SU-DHL-6 (cell line): ENCODE measurements around the gene MAP2K3.
"Not testable (repeated sequence)": the region's sequence is repeated elsewhere in the genome, so short reads cannot be mapped to it uniquely, and the experiment has no call there.

Experiments
- H2AFZ ChIP-seq: fragments of 200-600 bp; sonication (generic); 2 replicates; pipeline ENCODE4 v1.6.1; 2014; ENCODE audit warnings: low read depth, mild to moderate bottlenecking, moderate library complexity, mixed read lengths, antibody characterized with exemption, low read length; ENCODE audit not compliant: severe bottlenecking
- H3F3A ChIP-seq: fragments of 200-600 bp; shearing (Covaris generic); 2 replicates; pipeline ENCODE4 v1.6.0; 2016; ENCODE audit warnings: antibody characterized with exemption, mild to moderate bottlenecking; ENCODE audit not compliant: insufficient read depth
- H3K27ac ChIP-seq: fragments of 200-600 bp; sonication (generic); 2 replicates; pipeline ENCODE4 v1.5.1; 2016; ENCODE audit warnings: low read depth, mild to moderate bottlenecking, low read length, moderate library complexity, mixed read lengths
- H3K27me3 ChIP-seq: fragments of 200-600 bp; sonication (generic), shearing (Covaris generic); 2 replicates; pipeline ENCODE4 v1.6.0; 2014; ENCODE audit warnings: mild to moderate bottlenecking, low read length
- H3K36me3 ChIP-seq: fragments of 200-600 bp; sonication (generic); 2 replicates; pipeline ENCODE4 v1.6.1; 2014; ENCODE audit warnings: mild to moderate bottlenecking, low read length, mixed read lengths
- H3K4me2 ChIP-seq: fragments of 300-600, 200-600 bp; shearing (Covaris generic), sonication (generic); 2 replicates; pipeline ENCODE4 v1.6.0; 2014; ENCODE audit warnings: low read length, low read depth, mild to moderate bottlenecking; ENCODE audit not compliant: poor library complexity, severe bottlenecking
- H3K4me3 ChIP-seq: fragments of 200-600 bp; sonication (generic); 2 replicates; pipeline ENCODE4 v1.5.1; 2014; ENCODE audit warnings: antibody characterized with exemption, low read length, mild to moderate bottlenecking, mixed read lengths; ENCODE audit not compliant: insufficient read depth, poor library complexity, severe bottlenecking
- H3K79me2 ChIP-seq: fragments of 200-600 bp; sonication (generic); 2 replicates; pipeline ENCODE4 v1.6.1; 2014; ENCODE audit warnings: mild to moderate bottlenecking, low read length, moderate library complexity; ENCODE audit not compliant: insufficient read depth
- H3K9ac ChIP-seq: fragments of 200-600 bp; sonication (generic); 2 replicates; pipeline ENCODE4 v1.7.0; 2014; ENCODE audit warnings: mild to moderate bottlenecking, low read length
- H3K9me2 ChIP-seq: fragments of 200-600 bp; sonication (generic); replicated peaks from 2 replicates; pipeline ENCODE4 v1.6.1; 2014; ENCODE audit warnings: low read length; ENCODE audit not compliant: insufficient read depth
- H3K9me3 ChIP-seq: fragments of 200-600 bp; sonication (generic); 2 replicates; pipeline ENCODE4 v1.6.1; 2014; ENCODE audit warnings: low read length, mixed read lengths; ENCODE audit not compliant: insufficient read depth
- H4K20me1 ChIP-seq: fragments of 200-600 bp; sonication (generic); 2 replicates; pipeline ENCODE4 v1.6.1; 2014; ENCODE audit warnings: low read depth, mild to moderate bottlenecking, antibody characterized with exemption, low read length, moderate library complexity, mixed read lengths

MAP2K3 gene

DNA sequence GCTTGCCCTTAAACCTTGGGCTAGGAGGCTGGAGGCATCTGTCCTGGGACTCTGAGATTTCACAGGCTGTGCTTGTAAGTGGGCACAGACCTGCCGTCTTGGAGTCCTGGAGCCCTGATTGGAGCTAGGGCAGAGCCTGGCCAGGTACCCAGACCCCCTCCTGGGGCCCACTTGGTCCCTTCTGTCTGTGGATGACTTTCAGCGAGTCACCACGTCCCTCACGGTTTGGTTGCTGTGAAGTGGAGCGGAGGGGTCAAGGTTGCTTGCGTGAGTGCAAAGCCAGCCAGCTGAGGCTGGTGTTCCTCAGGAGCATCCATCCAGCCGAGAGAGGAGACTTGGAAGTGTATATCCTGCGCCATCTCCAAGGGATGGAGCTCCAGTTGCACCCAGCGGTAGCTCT lies 36.5 kb downstream of the MAP2K3 start:
- not testable (repeated sequence) for H3K27me3 ChIP-seq, H3K4me2 ChIP-seq, H3K27ac ChIP-seq, H3K9me3 ChIP-seq, H3K9ac ChIP-seq, H3K9me2 ChIP-seq, H3K36me3 ChIP-seq, H4K20me1 ChIP-seq, H3K79me2 ChIP-seq, H3F3A ChIP-seq, H3K4me3 ChIP-seq, H2AFZ ChIP-seq

DNA sequence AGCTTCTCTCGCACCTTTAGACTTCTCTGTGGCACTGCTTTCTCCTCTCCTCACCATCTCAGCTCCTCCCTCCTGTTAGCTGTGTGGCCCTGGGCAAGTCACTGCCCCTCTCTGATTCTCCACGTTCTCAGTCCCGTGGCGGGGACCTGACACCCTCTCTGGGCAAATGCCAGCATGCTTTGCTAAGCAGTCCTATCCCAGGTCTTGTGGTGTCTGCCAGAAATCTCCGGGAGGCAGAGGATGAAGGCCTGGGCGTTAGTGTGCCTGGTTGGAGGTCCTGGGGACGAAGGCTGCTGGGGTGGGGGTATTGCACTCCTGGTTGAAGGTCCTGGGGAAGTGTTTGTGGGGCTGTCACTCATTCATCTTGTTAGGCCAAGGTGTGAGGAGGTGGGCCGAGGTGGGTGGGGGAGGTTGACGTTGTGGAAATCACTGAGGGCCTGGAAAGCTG lies 37.3 kb downstream of the MAP2K3 start:
- H3K27me3 ChIP-seq, H3K4me2 ChIP-seq, H3K27ac ChIP-seq, H2AFZ ChIP-seq, H3K9me2 ChIP-seq, H3F3A ChIP-seq, H3K9ac ChIP-seq, H3K9me3 ChIP-seq, H3K79me2 ChIP-seq, H4K20me1 ChIP-seq, H3K36me3 ChIP-seq, H3K4me3 ChIP-seq: not testable (repeated sequence)

DNA sequence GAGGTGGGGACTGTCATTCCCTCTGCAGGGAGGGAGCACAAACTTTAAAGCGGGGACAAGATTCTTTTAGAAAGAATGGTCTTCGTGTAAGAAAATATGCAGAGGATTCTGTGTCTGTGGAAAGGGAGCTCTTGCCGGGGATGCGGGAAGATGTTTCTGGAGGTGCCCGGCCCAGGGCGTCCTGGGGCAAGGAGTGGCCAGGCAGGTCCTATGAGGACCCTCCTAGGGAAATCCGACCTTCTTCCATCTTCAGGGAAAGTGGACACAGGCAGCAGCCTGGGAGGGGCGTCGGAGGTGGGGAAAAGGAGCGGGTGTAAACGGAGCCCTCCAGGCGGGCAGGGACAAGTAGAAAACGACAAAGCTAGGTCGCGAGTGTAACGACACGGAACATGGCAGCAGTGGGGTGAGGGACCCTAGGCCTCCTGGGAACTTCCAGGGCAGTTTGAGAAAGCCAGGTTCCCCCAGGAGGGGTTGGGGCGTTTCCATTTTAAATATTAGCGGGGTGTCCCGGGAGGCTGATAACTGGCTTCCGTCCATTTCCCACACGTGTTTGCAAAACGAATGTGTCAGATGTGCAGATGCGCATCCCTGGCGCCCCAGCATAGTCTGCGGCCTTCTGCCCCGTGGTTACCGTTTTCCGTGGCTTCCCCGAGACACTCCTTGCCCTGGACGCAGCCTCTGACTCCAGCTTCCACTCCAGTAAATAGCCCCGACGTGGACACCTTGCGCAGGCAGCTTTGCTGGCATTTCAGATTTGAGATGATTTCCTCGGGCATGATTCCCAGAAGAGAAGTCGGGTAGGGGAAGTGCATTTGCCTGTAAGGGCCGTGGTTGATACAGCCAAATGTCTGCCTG lies 39.0 kb downstream of the MAP2K3 start:
- H3K27me3 ChIP-seq, H2AFZ ChIP-seq, H3K79me2 ChIP-seq, H3K9me3 ChIP-seq, H3F3A ChIP-seq, H3K36me3 ChIP-seq, H3K9me2 ChIP-seq, H3K27ac ChIP-seq, H4K20me1 ChIP-seq: not testable (repeated sequence)
- Histone ChIP-seq H3K9ac (0 out of 2 replicates have a peak overlapping the region, but pooled peaks have one; percentile 39), H3K4me2 (peak overlapping the region; percentile 51), H3K4me3 (peak overlapping the region; percentile 53)

DNA sequence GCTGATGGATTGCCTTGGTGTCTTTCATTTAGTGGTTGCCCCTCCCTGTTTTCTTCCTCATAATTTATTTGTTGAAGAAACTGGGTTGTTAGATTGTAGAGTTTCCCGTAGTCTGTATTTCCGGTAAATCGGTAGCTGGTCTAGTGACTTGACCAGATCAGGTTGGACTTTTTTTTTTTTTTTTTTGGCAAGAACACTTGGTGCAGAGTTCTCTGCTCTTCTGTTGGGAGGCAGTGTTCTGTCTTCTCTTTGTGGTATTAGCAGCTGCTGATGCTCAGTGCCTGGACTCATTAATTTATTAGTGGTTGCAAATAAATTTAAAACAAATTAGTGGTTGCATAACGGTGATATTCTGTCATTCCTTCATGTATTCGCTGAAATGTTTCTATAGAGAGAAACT lies 40.2 kb downstream of the MAP2K3 start:
- H4K20me1 ChIP-seq, H3K27ac ChIP-seq, H2AFZ ChIP-seq, H3K36me3 ChIP-seq, H3K9me3 ChIP-seq, H3K79me2 ChIP-seq, H3K4me2 ChIP-seq, H3K9ac ChIP-seq, H3K9me2 ChIP-seq, H3K27me3 ChIP-seq, H3F3A ChIP-seq, H3K4me3 ChIP-seq: not testable (repeated sequence)

DNA sequence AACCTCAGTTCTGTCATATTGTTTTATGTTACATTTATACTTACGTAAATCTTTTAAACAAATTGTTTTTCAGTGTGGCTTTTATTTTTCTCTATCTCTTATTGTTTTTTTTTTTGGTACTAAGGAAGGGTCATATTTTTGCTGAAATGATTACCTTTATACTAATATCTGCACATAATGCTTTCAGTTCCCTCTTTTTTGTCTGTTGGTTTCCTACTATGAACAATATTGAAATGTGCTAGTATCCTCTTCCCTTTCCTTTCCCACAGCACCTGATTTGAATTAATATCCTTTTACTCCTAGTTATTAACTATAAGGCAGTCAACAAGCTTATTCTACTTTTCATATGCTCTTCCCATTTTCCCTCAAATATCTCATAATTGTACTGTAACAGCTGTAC lies 43.4 kb downstream of the MAP2K3 start:
- H3K4me2 ChIP-seq, result not testable (repeated sequence)

DNA sequence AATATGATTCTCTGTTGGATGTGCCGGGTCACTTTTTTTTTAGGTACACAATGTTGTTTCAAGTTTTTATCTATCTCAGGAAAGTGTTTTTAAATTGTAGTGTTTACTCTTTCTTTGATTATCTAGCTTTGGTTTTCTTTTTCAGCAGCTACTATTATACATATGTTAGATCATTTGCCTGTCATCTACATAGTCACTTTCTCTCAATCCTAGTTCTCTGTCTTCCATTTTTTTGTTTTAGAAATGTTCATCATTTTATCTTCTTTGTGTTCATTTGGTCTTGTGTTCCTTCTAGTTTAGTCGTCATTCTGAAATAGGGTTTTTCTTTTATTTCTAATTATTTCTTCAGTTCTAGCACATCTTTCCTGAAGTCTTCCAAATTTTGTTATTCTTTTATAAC lies 44.3 kb downstream of the MAP2K3 start:
- H3K9me3 ChIP-seq, H3K27ac ChIP-seq, H3K9ac ChIP-seq, H3K4me3 ChIP-seq, H3K9me2 ChIP-seq, H3F3A ChIP-seq, H4K20me1 ChIP-seq, H3K79me2 ChIP-seq, H3K36me3 ChIP-seq, H3K27me3 ChIP-seq, H3K4me2 ChIP-seq, H2AFZ ChIP-seq: not testable (repeated sequence)

More for the DNA sequence above, 43.4 kb downstream of the MAP2K3 start:
- not testable (repeated sequence) for H3F3A ChIP-seq, H3K27me3 ChIP-seq, H4K20me1 ChIP-seq, H2AFZ ChIP-seq, H3K9me3 ChIP-seq, H3K79me2 ChIP-seq, H3K27ac ChIP-seq, H3K9ac ChIP-seq, H3K36me3 ChIP-seq, H3K4me3 ChIP-seq, H3K9me2 ChIP-seq
